HL-60/S4 treated with phorbol 12-myristate 13-acetate at 8.2 ng/mL for 4 days and 3 days (cell line): ENCODE results near the gene COX4I1.

Experiments used
- in situ Hi-C: fragments of 300-500 bp; cut with MboI; formaldehyde crosslinking; loops from 2 replicates; pipeline ENCODE4 v1.15.0; 2022; ENCODE audit warnings: low sequenced_read_pairs

Gene COX4I1

DNA sequence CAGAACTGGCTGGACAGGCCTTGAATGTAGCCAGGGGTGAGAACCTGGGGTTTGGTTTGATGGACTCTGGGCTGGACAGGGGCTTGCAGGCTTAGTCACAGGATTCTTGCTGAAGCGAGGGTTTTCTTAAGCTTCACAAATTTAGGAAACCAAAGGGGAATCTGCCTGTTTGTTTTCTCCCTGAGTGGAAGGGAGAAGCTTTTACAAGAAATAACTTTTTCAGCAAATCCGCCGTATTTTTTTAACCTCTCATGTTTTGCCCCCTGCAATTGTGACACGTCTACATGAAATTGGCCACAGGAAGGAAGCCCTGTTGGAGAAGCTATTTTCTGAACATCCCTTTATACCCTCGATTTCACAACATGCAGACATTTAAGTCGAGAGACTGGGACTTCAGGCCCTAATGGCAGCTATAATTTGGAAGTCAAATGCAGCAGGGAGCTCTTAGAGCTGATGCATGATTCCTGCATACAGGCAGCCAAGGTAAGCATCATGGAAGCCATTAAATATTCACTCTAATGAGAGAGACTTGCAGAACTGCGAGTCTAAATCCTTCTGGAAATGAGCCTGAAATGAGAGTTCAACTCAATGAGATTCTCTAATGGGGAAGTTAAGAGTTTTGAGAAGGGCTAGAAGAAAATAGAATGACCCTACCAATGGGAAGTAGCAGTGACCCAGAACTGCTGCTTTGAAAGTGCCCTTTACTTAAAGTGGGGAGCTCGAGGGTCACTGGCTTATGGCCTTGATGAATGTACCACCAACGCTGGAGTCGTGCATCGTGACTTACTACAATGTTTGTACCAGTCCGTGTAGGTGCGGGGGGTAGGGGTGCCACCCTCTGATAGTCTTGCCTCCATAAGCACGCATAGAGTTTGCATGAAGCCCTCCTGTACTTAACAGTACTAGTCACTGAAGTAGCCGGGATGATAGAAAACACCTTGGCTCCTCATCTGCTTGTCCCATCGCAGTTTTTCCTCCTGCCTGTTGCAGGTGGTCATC lies 54.4 kb downstream of the COX4I1 start:
- in situ Hi-C loops = no loop called here

DNA sequence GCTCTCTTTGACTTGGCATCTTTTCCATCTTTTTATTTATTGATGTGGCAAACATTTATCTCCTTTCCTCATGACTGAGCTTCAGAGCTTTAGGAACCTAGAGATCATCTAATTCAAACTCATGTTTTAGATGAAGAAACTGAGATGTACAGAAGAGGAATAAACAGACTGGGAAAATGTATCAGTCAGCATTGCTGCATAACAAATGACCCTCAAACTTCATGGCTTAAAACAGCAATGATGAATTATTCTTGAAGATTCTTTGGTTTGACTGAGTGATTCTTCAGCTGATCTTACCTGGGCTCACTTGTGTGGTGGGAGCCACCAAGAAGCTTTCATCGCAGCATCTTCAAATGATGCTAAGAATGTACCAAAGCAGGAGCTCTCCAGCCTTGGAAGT lies 55.4 kb downstream of the COX4I1 start:
- in situ Hi-C loops = no loop called here

DNA sequence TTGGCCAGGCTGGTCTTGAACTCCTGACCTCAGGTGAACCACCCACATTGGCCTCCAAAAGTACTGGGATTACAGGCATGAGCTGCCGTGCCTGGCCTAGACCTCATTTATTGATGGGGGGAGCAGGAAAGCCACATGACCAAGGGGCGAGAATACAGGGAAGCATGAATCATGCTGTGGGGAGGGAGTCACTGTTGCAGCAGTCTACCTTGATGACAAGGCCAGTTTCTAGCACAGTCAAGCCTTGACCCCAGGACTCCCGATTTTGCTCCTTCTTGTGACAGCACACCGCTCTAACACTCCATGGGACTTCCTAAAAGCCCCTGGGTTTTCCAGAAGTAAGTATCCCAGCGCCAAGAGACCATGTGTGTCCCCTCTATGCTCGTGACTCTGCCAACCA lies 56.6 kb downstream of the COX4I1 start:
- in situ Hi-C loops = no loop called here

DNA sequence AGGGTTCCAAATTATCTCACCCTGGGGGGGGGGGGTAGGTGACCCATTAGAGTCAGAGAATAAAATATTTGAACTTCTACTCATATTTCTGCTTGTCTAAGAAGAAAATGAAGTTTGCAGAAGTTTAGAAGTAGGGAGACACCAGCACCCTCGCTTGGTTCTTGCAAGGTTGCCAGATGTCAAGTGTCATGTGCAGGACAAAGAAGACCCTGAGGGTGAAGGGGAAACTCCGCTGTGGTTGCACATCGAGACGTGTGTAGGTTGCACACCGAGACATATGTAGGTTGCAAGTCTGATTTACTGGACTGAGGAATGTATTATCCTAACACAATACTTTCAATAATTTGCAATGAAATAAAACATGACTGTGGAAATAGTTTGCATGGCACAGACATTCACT lies 57.1 kb downstream of the COX4I1 start:
- in situ Hi-C loops = no loop called here
